Mucosa of descending colon (tissue), 3 donors: Measurements from ENCODE around the gene MAP4. TPM values are rescaled to one million over a fixed set of nuclear protein-coding genes. Genes with fewer than 3 reads are reported as not detected.

Source experiments
- ATAC-seq: fragments of 200-7000 bp; cut with Tn5 transposase; one replicate; pipeline ENCODE4 v1.9.1; 2020; ENCODE audit warnings: mild to moderate bottlenecking, moderate library complexity
- DNase-seq, 3 donors: peaks; one replicate each; pipeline ENCODE4 v3.0.0-alpha.2; 2020
- H3K36me3 ChIP-seq: fragments of 200-600 bp; one replicate; pipeline ENCODE4 v1.8.0; 2021; ENCODE audit warnings: low read depth, mild to moderate bottlenecking
- H3K4me1 ChIP-seq: fragments of 200-600 bp; one replicate; pipeline ENCODE4 v1.8.0; 2021; ENCODE audit warnings: low read depth, mild to moderate bottlenecking
- H3K4me3 ChIP-seq: fragments of 200-600 bp; one replicate; pipeline ENCODE4 v1.8.0; 2021; ENCODE audit warnings: mild to moderate bottlenecking
- H3K9me3 ChIP-seq: fragments of 200-600 bp; one replicate; pipeline ENCODE4 v1.8.0; 2021; ENCODE audit warnings: mild to moderate bottlenecking
- CTCF ChIP-seq: fragments of 200-600 bp; IDR thresholded peaks from one replicate; pipeline ENCODE4 v1.8.0; 2022; ENCODE audit warnings: antibody characterized with exemption, mild to moderate bottlenecking
- intact Hi-C, 2 donors: fragments of 100-400 bp; cut with DNase I in 1 of 2; cut with micrococcal nuclease in 1 of 2; formaldehyde crosslinking; loops; one replicate each; pipeline versions ENCODE4 v1.11.0 to v1.11.1; 2022; cut with DNase I, micrococcal nuclease
- total RNA-seq, 3 donors: library from RNA; stranded (reverse); fragmentation: NEBNext Ultra II Directional in 2 of 3; extraction: Animal tissue kit (Norgen Biotek cat#: 25700) in 2 of 3; gene quantifications; one replicate each; pipeline versions ENCODE4 v1.2.1 to v1.2.4, GENCODE V29; 2021 to 2023
- donor health status: DM: no; HTN: no; CAD: no; lungs with moderate emphysema.
- donor health status: DM: no; HTN: no; CAD: no.
- donor health status: DM: no; HTN: yes; CAD: no.

Gene MAP4
- total RNA-seq, 3 donors from 2014 or later: 104 to 316 (median 109) TPM

- DNase-seq: no peak
- no peak overlapping the region for H3K4me3 ChIP-seq
- no peaks in the 10 kb centered on the region for H3K36me3 ChIP-seq
- H3K9me3 ChIP-seq: no peaks in the 10 kb centered on the region
- no peak for ATAC-seq
- intact Hi-C loops: no loop called here
- no peak for TF ChIP-seq CTCF
- no peaks in the 10 kb centered on the region for H3K4me1 ChIP-seq
Observed at GRCh38 chr3:47885168-47885567, 131.0 kb downstream of the MAP4 start.

- TF ChIP-seq CTCF: no peak
- no peak overlapping the region for H3K4me3 ChIP-seq
- no peaks in the 10 kb centered on the region for H3K4me1 ChIP-seq
- no peaks in the 10 kb centered on the region for H3K36me3 ChIP-seq
- ATAC-seq: no peak
- intact Hi-C loops: no loop called here
- H3K9me3 ChIP-seq: no peaks in the 10 kb centered on the region
- no peak for DNase-seq
Observed at GRCh38 chr3:47884603-47885002, 131.6 kb downstream of the MAP4 start.

- intact Hi-C loops: no loop called here
- no peak for TF ChIP-seq CTCF
- no peaks in the 10 kb centered on the region for H3K9me3 ChIP-seq
- H3K4me1 ChIP-seq: no peaks in the 10 kb centered on the region
- no peak for DNase-seq
- H3K4me3 ChIP-seq: no peak overlapping the region
- no peaks in the 10 kb centered on the region for H3K36me3 ChIP-seq
- no peak for ATAC-seq
Observed at GRCh38 chr3:47882338-47882737, 133.9 kb downstream of the MAP4 start.

- no peaks in the 10 kb centered on the region for H3K4me1 ChIP-seq
- intact Hi-C loops: no loop called here
- TF ChIP-seq CTCF: no peak
- ATAC-seq (no peak), DNase-seq (no peak)
- H3K36me3 ChIP-seq: no peaks in the 10 kb centered on the region
- no peak overlapping the region for H3K4me3 ChIP-seq
- H3K9me3 ChIP-seq: no peaks in the 10 kb centered on the region
Observed at GRCh38 chr3:47877719-47878118, 138.5 kb downstream of the MAP4 start.

- Histone ChIP-seq H3K4me3 (no peak overlapping the region), H3K9me3 (no peaks in the 10 kb centered on the region), H3K36me3 (no peaks in the 10 kb centered on the region), H3K4me1 (no peaks in the 10 kb centered on the region)
- ATAC-seq (no peak), DNase-seq (no peak)
- intact Hi-C loops: no loop called here
- no peak for TF ChIP-seq CTCF
Observed at GRCh38 chr3:47877290-47877689, 138.9 kb downstream of the MAP4 start.

GRCh38 chr3:47874913-47875312, 141.3 kb downstream of the MAP4 start:
- no peak for TF ChIP-seq CTCF
- DNase-seq (no peak), ATAC-seq (no peak)
- H3K36me3 ChIP-seq: no peaks in the 10 kb centered on the region
- no peaks in the 10 kb centered on the region for H3K4me1 ChIP-seq
- H3K4me3 ChIP-seq: no peak overlapping the region
- intact Hi-C loops: no loop called here
- H3K9me3 ChIP-seq: no peaks in the 10 kb centered on the region
